Measurements from ENCODE around the gene DOC2B. TPM values are rescaled to one million over a fixed set of nuclear protein-coding genes. Genes with fewer than 3 reads are reported as not detected.
A peak's percentile ranks its signal among the peaks of the same experiment; 100 is the strongest.

The DOC2B gene
- total RNA-seq, 2 donors from 2014 or later: 1.4 to 2.6 TPM

DNA sequence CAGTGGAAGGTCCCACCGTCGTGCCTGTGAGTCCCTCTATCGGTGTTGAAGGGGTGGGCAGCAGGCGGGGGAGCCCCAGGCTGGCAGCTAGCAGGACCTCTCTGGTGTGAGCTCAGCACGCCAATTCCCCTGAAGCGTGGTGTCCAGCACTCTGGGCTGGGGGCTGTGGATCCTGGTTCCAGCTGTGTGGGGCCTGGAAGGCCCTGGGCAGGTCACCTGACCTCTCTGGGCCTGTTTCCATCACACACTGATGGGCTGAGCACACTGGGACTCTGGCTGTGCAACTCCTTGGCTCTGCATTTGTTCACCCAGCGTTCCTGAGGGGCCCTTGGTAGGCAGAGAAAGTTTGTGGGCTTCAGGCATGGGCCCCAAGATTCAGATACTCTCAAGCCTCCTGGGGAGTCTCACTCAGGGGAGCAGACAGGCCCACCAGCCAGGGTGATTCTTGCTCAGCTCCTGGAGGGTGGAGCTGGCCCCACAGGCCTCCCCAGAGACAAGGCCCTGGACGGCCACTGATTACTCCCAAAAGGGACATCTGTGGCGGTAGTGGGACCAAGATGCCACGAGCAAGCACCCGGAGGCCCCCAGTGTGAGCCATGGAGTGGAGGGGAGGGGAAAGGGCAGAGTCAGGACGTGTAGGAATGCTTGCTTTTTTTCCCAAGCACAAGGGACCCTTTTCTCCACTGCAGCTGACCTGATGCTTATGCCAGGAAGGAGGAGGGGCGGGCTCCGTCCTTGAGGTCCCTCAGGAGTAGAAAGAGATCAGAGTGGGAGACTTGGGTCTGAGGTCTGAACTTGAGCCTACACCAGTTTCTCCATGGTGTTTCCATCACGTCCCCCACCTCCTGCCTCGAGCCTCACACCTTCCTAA is 35.5 kb downstream of the DOC2B start:
- TF ChIP-seq, protein P1, sequence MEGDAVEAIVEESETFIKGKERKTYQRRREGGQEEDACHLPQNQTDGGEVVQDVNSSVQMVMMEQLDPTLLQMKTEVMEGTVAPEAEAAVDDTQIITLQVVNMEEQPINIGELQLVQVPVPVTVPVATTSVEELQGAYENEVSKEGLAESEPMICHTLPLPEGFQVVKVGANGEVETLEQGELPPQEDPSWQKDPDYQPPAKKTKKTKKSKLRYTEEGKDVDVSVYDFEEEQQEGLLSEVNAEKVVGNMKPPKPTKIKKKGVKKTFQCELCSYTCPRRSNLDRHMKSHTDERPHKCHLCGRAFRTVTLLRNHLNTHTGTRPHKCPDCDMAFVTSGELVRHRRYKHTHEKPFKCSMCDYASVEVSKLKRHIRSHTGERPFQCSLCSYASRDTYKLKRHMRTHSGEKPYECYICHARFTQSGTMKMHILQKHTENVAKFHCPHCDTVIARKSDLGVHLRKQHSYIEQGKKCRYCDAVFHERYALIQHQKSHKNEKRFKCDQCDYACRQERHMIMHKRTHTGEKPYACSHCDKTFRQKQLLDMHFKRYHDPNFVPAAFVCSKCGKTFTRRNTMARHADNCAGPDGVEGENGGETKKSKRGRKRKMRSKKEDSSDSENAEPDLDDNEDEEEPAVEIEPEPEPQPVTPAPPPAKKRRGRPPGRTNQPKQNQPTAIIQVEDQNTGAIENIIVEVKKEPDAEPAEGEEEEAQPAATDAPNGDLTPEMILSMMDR (conservative IDR thresholded peaks at IDR 0.05): no peak
- Mint-ChIP-seq H3K4me1 (no peaks in the 10 kb centered on the region), H3K27me3 (ENCODE audit: insufficient read depth) (no peaks in the 10 kb centered on the region), H3K4me3 (no peak overlapping the region), H3K36me3 (ENCODE audit: low read depth) (no peaks in the 10 kb centered on the region), H3K27ac (no peak overlapping the region), H3K9me3 (no peaks in the 10 kb centered on the region)
- Histone ChIP-seq H3K36me3 (ENCODE audit: control insufficient read depth, insufficient read depth, low read length) (no peaks in the 10 kb centered on the region), H3K4me1 (ENCODE audit: control insufficient read depth, insufficient read depth, low read length) (no peaks in the 10 kb centered on the region), H3K27me3 (ENCODE audit: control insufficient read depth, insufficient read depth, low read length, poor library complexity, severe bottlenecking) (peaks cover 18% of the 10 kb centered on the region), H3K4me3 (ENCODE audit: low read length) (no peak overlapping the region), H3K9ac (ENCODE audit: extremely low read depth, low read length, poor library complexity, severe bottlenecking) (no peak overlapping the region), H3K27ac (ENCODE audit: low read depth, low read length) (no peak overlapping the region), H3K9me3 (ENCODE audit: control insufficient read depth, low read length) (no peaks in the 10 kb centered on the region)
- WGBS, 2 experiments (ENCODE audit: insufficient coverage in 1 of 2, insufficient read length in 1 of 2): 88 to 94% methylated on average over 8 to 16 of the region's 16 CpGs
- no peak for DNase-seq

DNA sequence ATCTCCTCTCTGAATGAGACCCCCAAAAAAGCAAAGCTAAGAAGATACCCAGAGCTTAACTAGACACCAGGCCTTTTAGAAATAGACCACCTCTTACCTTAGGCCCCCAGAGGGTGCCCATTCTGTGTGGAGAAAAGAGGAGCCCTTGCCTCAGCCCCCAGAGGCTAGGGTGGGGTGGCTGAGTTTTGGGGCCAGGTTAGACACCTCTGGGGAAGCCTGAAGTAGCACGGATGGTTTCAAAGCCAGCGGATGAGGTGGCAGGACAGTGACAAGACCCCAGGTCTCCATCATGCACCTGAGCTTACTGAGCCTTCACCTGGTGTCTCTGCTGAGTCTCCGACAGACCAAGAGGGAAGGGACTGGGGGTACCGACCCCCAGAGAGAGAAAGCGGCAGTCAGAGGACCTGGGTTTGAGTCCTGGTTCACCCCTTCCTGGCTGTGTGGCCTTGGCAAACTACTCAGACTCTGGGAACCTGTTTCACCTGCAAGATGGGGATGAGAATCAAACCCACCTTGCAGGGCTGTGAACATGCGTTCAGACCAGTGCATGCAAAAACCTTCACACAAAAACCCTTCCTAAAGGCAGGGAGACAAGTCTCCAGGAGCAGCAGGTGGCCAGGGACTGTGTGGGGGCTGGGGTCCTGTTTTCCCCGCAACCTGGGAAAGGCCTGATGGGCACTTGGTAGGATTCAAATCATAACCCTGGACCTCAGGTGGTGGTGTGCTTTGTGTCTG is 36.3 kb downstream of the DOC2B start:
- Mint-ChIP-seq H3K4me1 (no peaks in the 10 kb centered on the region), H3K27me3 (ENCODE audit: insufficient read depth) (no peaks in the 10 kb centered on the region), H3K9me3 (no peaks in the 10 kb centered on the region), H3K36me3 (ENCODE audit: low read depth) (no peaks in the 10 kb centered on the region), H3K4me3 (no peak overlapping the region), H3K27ac (no peak overlapping the region)
- H3K4me1 ChIP-seq (ENCODE audit: control insufficient read depth, insufficient read depth, low read length): no peaks in the 10 kb centered on the region
- 62 to 75% methylated on average over 4 to 7 of the region's 7 CpGs for WGBS, 2 experiments (ENCODE audit: insufficient coverage in 1 of 2, insufficient read length in 1 of 2)
- H3K36me3 ChIP-seq (ENCODE audit: control insufficient read depth, insufficient read depth, low read length): no peaks in the 10 kb centered on the region
- TF ChIP-seq, protein P1 (conservative IDR thresholded peaks at IDR 0.05): no peak
- DNase-seq: no peak
- H3K27me3 ChIP-seq (ENCODE audit: control insufficient read depth, insufficient read depth, low read length, poor library complexity, severe bottlenecking): peaks cover 18% of the 10 kb centered on the region
- H3K4me3 ChIP-seq (ENCODE audit: low read length): no peak overlapping the region
- H3K9ac ChIP-seq (ENCODE audit: extremely low read depth, low read length, poor library complexity, severe bottlenecking): no peak overlapping the region
- no peaks in the 10 kb centered on the region for H3K9me3 ChIP-seq (ENCODE audit: control insufficient read depth, low read length)
- no peak overlapping the region for H3K27ac ChIP-seq (ENCODE audit: low read depth, low read length)

DNA sequence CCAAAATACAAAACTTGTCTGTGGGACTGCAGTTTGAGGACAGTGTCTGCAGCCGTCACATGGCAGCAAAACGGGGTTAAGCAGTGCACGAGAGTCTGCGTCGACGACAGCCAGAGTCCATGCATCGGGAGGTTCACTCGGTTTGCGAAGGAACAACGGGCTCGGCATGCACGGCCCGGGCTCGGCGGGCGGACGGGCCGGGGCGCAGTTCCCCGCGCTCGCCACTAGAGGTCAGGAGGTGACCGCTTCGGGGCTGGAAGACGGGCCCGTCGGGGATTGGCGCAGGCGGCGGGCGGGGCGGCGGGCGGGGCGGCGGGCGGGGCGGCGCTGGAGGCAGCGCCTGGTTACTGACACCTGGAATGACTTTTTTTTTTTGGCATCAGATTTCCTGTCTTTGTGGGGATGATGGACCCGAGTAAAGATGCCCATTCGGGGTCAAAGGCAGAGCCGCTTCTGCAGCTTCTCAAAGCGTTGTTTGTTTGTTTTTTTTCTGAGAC is 37.6 kb downstream of the DOC2B start:
- Histone ChIP-seq H3K36me3 (ENCODE audit: control insufficient read depth, insufficient read depth, low read length) (no peaks in the 10 kb centered on the region), H3K9me3 (ENCODE audit: control insufficient read depth, low read length) (no peaks in the 10 kb centered on the region), H3K9ac (ENCODE audit: extremely low read depth, low read length, poor library complexity, severe bottlenecking) (no peak overlapping the region), H3K27me3 (ENCODE audit: control insufficient read depth, insufficient read depth, low read length, poor library complexity, severe bottlenecking) (peaks cover 18% of the 10 kb centered on the region), H3K4me3 (ENCODE audit: low read length) (no peak overlapping the region), H3K4me1 (ENCODE audit: control insufficient read depth, insufficient read depth, low read length) (no peaks in the 10 kb centered on the region), H3K27ac (ENCODE audit: low read depth, low read length) (no peak overlapping the region)
- Mint-ChIP-seq H3K27me3 (ENCODE audit: insufficient read depth) (peaks cover 4% of the 10 kb centered on the region), H3K9me3 (no peaks in the 10 kb centered on the region), H3K4me3 (no peak overlapping the region), H3K4me1 (no peaks in the 10 kb centered on the region), H3K27ac (no peak overlapping the region), H3K36me3 (ENCODE audit: low read depth) (no peaks in the 10 kb centered on the region)
- TF ChIP-seq, protein P1 (conservative IDR thresholded peaks at IDR 0.05): peak; percentile 88
- WGBS, 2 experiments (ENCODE audit: insufficient coverage in 1 of 2, insufficient read length in 1 of 2): 7 to 11% methylated on average over 16 to 44 of the region's 44 CpGs
- peak; percentile 99 for DNase-seq

Measured in endodermal cell (in vitro differentiated cells).